Measurements from ENCODE around the gene AGBL4. TPM values are rescaled to one million over a fixed set of nuclear protein-coding genes. Genes with fewer than 3 reads are reported as not detected.

AGBL4 gene
- total RNA-seq, 1 donor from 2014 or later: 3.1 TPM

DNA sequence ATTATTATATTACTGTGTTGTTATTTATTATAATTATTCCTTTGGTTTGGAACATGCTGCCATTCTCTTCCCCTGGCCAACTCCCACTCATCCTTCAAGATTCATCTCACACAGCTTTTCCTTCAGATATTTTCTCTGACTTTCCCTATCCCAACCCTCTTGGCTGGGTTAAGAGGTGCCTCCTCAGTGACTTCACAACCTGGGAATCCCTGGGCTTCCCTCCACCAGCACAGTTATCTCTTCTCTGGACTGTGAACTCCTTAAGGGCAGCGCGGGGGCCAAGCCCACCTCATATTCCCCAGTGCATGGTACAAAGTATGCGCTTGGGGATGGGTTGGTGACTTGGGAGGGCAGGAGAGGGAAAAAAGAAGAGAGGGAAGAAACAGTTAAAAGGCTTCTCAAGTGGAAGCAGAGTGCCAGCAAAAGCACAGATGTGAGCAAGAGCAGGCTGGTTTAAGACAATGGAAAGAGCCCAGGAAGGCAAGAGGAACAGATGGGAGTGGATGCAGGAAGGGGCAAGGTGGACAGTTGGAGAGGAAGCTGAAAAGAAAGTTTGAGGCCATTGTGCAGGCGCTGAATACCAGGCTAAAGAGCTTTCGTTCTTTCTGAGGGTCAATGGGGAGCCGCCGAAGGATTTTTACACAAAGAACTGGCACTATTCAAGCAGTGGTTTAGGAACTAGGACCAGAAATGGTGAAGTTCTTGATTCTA is 1379.4 kb downstream of the AGBL4 start:
- Mint-ChIP-seq H3K27me3 (peaks cover 28% of the 10 kb centered on the region), H3K9me3 (ENCODE audit: low read depth) (no peaks in the 10 kb centered on the region), H3K4me1 (ENCODE audit: low read depth) (peaks cover 5% of the 10 kb centered on the region), H3K27ac (no peak overlapping the region), H3K36me3 (ENCODE audit: insufficient read depth) (no peaks in the 10 kb centered on the region), H3K4me3 (ENCODE audit: low read depth) (no peak overlapping the region)
- TF ChIP-seq, protein P1, sequence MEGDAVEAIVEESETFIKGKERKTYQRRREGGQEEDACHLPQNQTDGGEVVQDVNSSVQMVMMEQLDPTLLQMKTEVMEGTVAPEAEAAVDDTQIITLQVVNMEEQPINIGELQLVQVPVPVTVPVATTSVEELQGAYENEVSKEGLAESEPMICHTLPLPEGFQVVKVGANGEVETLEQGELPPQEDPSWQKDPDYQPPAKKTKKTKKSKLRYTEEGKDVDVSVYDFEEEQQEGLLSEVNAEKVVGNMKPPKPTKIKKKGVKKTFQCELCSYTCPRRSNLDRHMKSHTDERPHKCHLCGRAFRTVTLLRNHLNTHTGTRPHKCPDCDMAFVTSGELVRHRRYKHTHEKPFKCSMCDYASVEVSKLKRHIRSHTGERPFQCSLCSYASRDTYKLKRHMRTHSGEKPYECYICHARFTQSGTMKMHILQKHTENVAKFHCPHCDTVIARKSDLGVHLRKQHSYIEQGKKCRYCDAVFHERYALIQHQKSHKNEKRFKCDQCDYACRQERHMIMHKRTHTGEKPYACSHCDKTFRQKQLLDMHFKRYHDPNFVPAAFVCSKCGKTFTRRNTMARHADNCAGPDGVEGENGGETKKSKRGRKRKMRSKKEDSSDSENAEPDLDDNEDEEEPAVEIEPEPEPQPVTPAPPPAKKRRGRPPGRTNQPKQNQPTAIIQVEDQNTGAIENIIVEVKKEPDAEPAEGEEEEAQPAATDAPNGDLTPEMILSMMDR (IDR thresholded peaks at IDR 0.05; ENCODE audit: unreplicated experiment): no peak
- DNase-seq (ENCODE audit: low spot score, unreplicated experiment): no peak

DNA sequence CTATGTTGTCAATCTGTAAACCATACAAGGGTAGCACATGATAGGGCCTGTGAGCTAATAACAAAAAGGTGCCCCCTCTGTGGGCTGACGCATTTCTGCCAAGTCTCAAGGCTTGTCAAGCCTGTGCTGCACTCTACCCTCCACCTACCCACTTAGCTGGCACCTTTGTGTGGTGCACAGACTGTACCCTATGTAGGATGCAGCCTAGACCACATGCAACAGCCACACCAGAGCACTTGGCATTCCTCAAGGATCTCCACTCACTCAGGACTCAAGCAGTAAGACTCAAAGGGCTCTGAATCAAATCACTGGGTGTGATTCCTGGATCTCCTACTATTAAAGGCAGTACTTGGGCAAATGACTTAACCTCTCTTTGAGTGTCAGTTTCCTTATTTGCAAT is 1380.6 kb downstream of the AGBL4 start:
- no peak overlapping the region for H3K27ac Mint-ChIP-seq
- H3K4me3 Mint-ChIP-seq (ENCODE audit: low read depth): no peak overlapping the region
- no peak for DNase-seq (ENCODE audit: low spot score, unreplicated experiment)
- no peaks in the 10 kb centered on the region for H3K36me3 Mint-ChIP-seq (ENCODE audit: insufficient read depth)
- TF ChIP-seq, protein P1 (IDR thresholded peaks at IDR 0.05; ENCODE audit: unreplicated experiment): no peak
- H3K27me3 Mint-ChIP-seq: peaks cover 33% of the 10 kb centered on the region
- no peaks in the 10 kb centered on the region for H3K9me3 Mint-ChIP-seq (ENCODE audit: low read depth)
- H3K4me1 Mint-ChIP-seq (ENCODE audit: low read depth): peaks cover 5% of the 10 kb centered on the region

DNA sequence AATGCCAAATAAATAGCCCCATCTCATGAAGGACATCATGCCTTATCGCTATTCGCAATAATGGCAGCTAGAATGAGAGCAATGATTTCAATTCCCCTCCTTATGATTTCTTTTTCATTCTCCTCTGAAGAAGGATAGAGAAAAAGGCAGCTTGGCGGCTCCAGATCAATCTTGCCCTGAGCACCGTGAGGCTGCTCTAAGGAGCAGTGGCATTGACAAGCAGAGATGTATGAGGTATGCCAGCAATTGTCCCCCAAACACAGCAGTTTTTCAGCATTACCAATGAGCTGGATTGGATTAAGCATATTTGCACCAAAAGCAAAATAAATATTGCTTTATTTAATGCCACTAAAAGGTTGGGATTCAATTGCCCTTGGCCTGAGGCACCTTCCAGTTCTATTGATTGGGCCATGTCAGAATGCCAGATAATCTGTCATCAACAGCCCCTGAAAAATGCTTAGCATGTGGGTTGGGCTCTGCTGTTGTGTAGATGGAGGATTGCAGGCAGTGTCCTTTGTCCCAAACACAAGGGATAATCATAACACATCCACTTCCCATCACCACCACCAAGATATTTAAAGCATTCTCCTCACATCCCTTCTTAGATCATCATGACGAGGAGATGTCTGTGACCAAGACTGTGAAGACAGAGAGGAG is 1382.8 kb downstream of the AGBL4 start:
- Mint-ChIP-seq H3K4me1 (ENCODE audit: low read depth) (peaks cover 5% of the 10 kb centered on the region), H3K27ac (no peak overlapping the region), H3K9me3 (ENCODE audit: low read depth) (no peaks in the 10 kb centered on the region), H3K36me3 (ENCODE audit: insufficient read depth) (no peaks in the 10 kb centered on the region), H3K4me3 (ENCODE audit: low read depth) (no peak overlapping the region), H3K27me3 (peaks cover 42% of the 10 kb centered on the region)
- TF ChIP-seq, protein P1 (IDR thresholded peaks at IDR 0.05; ENCODE audit: unreplicated experiment): no peak
- DNase-seq (ENCODE audit: low spot score, unreplicated experiment): no peak

DNA sequence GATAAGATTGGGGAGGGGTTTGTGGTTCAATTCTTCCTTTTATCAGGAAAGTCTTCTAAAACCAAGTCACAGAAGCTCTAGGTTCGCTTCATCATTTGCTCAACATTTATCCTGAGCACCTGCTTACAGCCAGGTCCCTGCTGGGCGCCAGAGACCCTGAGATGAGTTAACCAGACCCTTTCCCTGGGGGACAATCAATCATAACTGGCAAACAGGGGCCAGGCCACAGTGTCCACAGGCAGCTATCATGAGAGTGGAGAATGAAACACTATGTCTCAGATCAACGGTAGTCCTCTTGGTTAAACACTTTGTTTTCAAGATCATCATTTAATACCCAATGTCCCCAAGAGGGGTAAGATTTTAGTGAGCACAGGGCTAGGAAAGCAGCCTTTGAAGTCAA is 1393.9 kb downstream of the AGBL4 start:
- H3K4me1 Mint-ChIP-seq (ENCODE audit: low read depth): peaks cover 8% of the 10 kb centered on the region
- no peak overlapping the region for H3K4me3 Mint-ChIP-seq (ENCODE audit: low read depth)
- H3K27me3 Mint-ChIP-seq: peaks cover 32% of the 10 kb centered on the region
- no peaks in the 10 kb centered on the region for H3K9me3 Mint-ChIP-seq (ENCODE audit: low read depth)
- TF ChIP-seq, protein P1 (IDR thresholded peaks at IDR 0.05; ENCODE audit: unreplicated experiment): no peak
- no peaks in the 10 kb centered on the region for H3K36me3 Mint-ChIP-seq (ENCODE audit: insufficient read depth)
- DNase-seq (ENCODE audit: low spot score, unreplicated experiment): no peak
- no peak overlapping the region for H3K27ac Mint-ChIP-seq

DNA sequence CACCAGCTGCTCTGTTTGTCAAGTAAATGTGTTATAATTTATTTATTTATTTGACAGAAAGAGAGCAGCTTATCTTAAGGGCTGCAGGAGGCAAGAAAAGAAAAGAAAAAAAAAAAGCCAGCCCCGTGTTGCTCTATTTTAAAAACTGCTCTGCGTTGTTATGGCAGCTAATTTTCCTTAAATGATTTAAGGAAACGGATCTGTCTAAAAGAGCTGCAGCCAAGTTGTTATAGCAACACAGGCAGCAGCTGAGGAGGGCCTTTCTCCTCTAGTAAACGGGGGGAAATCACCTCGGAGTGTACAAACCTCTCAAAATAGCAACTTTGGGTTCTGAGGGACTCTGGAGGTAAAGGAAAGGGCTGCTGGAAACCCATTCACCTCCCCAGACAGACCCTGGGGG is 1396.3 kb downstream of the AGBL4 start:
- Mint-ChIP-seq H3K4me3 (ENCODE audit: low read depth) (no peak overlapping the region), H3K27me3 (peaks cover 40% of the 10 kb centered on the region), H3K9me3 (ENCODE audit: low read depth) (no peaks in the 10 kb centered on the region), H3K4me1 (ENCODE audit: low read depth) (peaks cover 8% of the 10 kb centered on the region), H3K27ac (no peak overlapping the region), H3K36me3 (ENCODE audit: insufficient read depth) (no peaks in the 10 kb centered on the region)
- no peak for DNase-seq (ENCODE audit: low spot score, unreplicated experiment)
- TF ChIP-seq, protein P1 (IDR thresholded peaks at IDR 0.05; ENCODE audit: unreplicated experiment): no peak
